GM10266 (cell line): ENCODE data around the gene HECW1.
"Not testable (repeated sequence)": the region's sequence is repeated elsewhere in the genome, so short reads cannot be mapped to it uniquely, and the experiment has no call there.

ENCODE experiments used
- DNase-seq: peaks from one replicate; pipeline ENCODE4 v3.0.0; 2012; ENCODE audit errors: extremely low spot score
- CTCF ChIP-seq: IDR thresholded peaks from 2 replicates; pipeline ENCODE4 v1.5.1; 2012; ENCODE audit warnings: mild to moderate bottlenecking, low read depth; ENCODE audit not compliant: control insufficient read depth, insufficient read depth; ENCODE audit errors: missing control alignments

HECW1 gene

GRCh38 chr7:43112459-43112940 lies at the start of gene HECW1:
HECW1 (plus strand) TSS chr7:43112647; CDS start chr7:43243906, 131,259 bp downstream.
- no peak for TF ChIP-seq CTCF
- no peak for DNase-seq

DNA sequence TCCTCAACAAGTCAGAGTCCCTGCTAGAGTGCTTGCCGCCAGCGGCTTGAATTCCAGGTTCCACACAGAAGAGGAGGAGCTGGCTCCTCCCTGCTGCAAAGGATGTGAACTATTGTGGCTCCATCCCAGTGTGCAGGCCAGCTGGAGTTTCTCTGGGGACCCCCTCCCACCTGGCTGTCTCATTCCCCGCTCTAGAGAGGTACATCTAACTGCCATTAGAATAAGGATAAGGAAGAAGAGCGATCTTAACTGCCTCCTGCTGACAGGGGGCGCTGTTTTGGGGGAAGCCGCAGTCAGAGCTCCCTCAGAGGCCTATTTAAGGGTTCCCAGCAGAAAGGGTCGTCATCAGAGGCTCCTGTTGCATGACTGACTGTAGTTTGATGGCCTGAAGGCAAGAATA lies 40.8 kb upstream of the HECW1 start:
- no peak for DNase-seq
- peak; percentile 45 for TF ChIP-seq CTCF

- no peak for TF ChIP-seq CTCF
- DNase-seq: no peak
Observed at GRCh38 chr7:43072530-43072929, 39.9 kb upstream of the HECW1 start.

- DNase-seq: not testable (repeated sequence)
Observed at GRCh38 chr7:43073811-43074210, 38.6 kb upstream of the HECW1 start.

GRCh38 chr7:43076189-43076605 lies 36.2 kb upstream of the HECW1 start:
- no peak for TF ChIP-seq CTCF

DNA sequence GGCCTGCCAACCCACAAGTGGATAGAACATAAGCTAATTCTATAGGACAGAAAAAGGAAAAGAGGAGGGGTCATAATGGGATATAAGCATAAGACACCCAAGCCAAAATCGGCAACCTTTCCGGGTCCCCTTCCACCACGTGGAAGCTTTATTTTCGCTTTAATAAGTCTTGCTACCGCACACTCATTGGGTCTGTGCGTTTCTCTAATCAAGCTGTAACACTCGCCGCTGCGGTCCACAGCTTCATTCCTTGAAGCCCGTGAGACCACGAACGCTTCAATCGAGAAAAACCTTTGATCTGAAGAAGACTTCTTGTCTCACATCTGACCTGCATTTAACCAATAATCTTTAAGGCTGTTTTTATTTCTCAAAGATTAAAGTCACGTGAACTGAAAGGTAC lies 35.8 kb upstream of the HECW1 start:
- TF ChIP-seq CTCF: no peak
- DNase-seq: no peak

More at GRCh38 chr7:43076189-43076605, 36.2 kb upstream of the HECW1 start:
- no peak for DNase-seq

DNA sequence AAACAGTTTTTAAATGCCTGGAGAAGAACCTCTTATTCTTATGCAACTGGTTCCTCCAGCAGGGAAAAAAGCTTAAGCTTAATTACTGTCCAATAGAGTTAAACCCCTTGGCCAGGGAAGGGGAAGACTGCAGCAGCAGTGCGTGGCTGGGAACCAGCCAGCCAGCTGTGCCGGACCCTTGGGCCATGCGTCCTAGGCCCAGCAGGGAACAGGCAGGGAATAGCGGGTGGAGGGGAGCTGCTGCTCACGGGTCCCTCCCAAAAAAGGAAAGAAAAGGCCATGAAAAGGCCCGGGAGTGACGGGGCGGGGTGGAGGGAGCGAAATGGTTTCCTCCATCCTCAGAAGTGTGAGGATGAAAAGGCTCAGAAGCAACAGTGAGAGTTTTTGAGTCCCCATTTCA lies 35.2 kb upstream of the HECW1 start:
- no peak for TF ChIP-seq CTCF
- no peak for DNase-seq
